ENCODE measurements around the gene ISOC2.

ISOC2 gene

DNA sequence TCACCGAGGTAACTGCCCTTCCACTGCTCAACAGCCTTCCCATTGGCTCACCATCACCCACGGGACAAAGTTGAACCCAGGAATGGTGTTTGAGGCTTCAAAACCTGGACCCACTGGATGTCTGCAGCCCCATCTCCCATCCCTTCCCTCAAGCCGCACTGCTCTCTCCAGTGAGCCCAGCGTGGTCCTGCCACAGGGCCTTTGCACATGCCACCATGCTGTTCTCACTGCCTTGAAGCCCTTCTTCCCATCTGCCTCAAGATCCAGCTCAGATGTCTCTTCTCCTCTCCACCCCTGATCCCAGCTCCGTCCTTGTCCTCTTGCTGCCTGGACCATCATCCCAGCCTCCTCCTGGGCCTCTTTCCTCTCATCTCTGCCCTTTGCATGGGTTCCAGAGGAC is 22.4 kb downstream of the ISOC2 start:
- TF ChIP-seq, protein P1, sequence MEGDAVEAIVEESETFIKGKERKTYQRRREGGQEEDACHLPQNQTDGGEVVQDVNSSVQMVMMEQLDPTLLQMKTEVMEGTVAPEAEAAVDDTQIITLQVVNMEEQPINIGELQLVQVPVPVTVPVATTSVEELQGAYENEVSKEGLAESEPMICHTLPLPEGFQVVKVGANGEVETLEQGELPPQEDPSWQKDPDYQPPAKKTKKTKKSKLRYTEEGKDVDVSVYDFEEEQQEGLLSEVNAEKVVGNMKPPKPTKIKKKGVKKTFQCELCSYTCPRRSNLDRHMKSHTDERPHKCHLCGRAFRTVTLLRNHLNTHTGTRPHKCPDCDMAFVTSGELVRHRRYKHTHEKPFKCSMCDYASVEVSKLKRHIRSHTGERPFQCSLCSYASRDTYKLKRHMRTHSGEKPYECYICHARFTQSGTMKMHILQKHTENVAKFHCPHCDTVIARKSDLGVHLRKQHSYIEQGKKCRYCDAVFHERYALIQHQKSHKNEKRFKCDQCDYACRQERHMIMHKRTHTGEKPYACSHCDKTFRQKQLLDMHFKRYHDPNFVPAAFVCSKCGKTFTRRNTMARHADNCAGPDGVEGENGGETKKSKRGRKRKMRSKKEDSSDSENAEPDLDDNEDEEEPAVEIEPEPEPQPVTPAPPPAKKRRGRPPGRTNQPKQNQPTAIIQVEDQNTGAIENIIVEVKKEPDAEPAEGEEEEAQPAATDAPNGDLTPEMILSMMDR (IDR thresholded peaks at IDR 0.05; ENCODE audit: low read depth, low read length): no peak
- DNase-seq (ENCODE audit: extremely low read depth, low read depth): no peak

DNA sequence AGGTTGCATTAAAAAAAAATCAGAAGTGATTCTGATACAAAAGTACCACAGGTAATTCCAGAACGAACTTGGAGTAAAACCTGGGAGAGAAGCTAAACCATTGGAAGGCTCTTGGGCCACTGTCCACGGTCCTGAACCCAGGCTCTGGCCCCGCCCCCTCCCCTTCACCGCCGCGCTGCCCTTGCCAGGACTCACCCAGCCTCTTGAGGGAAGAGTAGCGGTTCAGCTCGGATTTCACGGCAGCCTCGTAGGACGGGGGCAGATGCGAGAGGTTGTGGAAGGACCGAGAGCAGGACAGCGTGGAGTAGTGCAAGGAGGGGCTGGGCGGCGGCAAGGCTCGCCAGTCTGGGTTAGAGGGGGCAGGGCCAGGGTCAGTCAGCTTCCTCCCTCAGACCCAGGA is 24.0 kb downstream of the ISOC2 start:
- DNase-seq (ENCODE audit: extremely low read depth, low read depth): no peak
- TF ChIP-seq, protein P1 (IDR thresholded peaks at IDR 0.05; ENCODE audit: low read depth, low read length): no peak

DNA sequence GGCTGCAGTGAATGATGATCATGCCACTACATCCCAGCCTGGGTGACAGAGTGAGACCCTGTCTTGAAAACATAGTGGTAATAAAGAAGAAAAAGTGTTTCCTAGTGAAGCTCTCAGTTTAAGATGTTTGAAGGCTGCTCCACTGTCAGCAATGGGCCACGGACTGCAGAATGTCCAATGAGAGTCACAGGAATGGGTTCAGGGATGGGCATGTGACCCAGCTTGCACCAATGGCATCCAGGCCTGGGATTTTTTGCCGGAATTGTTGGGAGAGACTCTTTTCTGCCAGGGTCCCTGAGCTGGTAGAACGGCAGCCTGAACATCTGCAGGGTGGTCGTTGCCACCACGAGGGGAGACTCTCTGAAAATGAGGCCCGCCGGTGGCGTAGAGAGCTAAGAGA is 24.6 kb downstream of the ISOC2 start:
- TF ChIP-seq, protein P1 (IDR thresholded peaks at IDR 0.05; ENCODE audit: low read depth, low read length): no peak
- no peak for DNase-seq (ENCODE audit: extremely low read depth, low read depth)

GRCh38 chr19:55435020-55435419 is 26.4 kb downstream of the ISOC2 start:
- TF ChIP-seq, protein P1 (IDR thresholded peaks at IDR 0.05; ENCODE audit: low read depth, low read length): no peak

DNA sequence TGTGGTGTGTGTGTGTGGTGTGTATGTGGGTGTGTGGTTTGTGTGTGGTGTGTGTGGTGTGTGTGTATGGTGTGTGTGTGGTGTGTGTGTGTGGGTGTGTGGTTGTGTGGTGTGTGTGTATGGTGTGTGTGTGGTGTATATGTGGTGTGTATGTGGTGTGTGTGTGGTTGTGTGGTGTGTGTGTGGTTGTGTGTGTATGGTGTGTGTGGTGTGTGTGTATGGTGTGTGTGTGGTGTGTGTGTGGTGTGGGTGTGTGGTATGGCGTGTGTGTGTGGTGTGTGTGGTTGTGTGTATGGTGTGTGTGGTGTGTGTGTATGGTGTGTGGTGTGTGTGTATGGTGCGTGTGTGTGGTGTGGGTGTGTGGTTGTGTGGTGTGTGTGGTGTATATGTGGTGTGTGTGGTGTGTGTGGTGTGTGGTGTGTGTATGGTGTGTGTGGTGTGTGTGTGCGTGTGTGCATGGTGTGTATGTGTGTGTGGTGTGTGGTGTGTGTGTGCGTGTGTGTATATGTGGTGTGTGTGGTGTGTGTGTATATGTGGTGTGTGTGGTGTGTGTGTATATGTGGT is 27.0 kb downstream of the ISOC2 start:
- DNase-seq (ENCODE audit: extremely low read depth, low read depth): no peak
- TF ChIP-seq, protein P1 (IDR thresholded peaks at IDR 0.05; ENCODE audit: low read depth, low read length): no peak

More at GRCh38 chr19:55435020-55435419, 26.4 kb downstream of the ISOC2 start:
- no peak for DNase-seq (ENCODE audit: extremely low read depth, low read depth)

DNA sequence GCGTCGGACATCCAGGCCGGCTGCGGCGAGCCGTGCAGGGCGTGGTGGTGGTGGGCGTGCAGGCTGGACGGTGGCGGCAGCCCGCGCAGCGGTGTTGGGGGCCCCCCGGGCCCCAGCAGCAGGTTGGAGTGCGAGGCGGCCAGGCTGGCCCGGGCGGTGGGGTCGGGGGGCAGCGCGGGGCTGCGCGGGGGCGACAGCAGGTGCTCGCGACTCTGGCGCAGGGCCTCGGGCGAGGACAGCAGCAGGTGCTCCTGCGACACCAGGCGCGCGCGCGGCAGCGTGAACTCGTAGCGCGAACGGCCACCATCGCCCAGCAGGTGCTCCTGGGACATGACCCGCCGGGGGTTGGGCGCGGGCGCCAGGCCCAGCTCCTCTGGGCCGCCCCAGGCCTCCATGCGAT is 28.1 kb downstream of the ISOC2 start:
- no peak for DNase-seq (ENCODE audit: extremely low read depth, low read depth)
- TF ChIP-seq, protein P1 (IDR thresholded peaks at IDR 0.05; ENCODE audit: low read depth, low read length): no peak

GRCh38 chr19:55432241-55432959 is 29.0 kb downstream of the ISOC2 start:
- no peak for DNase-seq (ENCODE audit: extremely low read depth, low read depth)
- TF ChIP-seq, protein P1 (IDR thresholded peaks at IDR 0.05; ENCODE audit: low read depth, low read length): no peak
